ENCODE results near the gene BHLHE40.

- no peak for TF ChIP-seq REST (IDR thresholded peaks at IDR 0.05)
- TF ChIP-seq RAD21 (conservative IDR thresholded peaks at IDR 0.05 in 1 of 2, IDR thresholded peaks at IDR 0.05 in 1 of 2) = no peak
- no peak for TF ChIP-seq POLR2A (IDR thresholded peaks at IDR 0.05; ENCODE audit: low read length)
- no peak for TF ChIP-seq CTCF (IDR thresholded peaks at IDR 0.05)
- TF ChIP-seq HMGXB4 (CRISPR knock-in tag; IDR thresholded peaks at IDR 0.05; ENCODE audit: borderline replicate concordance) = no peak
- TF ChIP-seq ELK1 (IDR thresholded peaks at IDR 0.05; ENCODE audit: low read depth, low read length) = no peak
- no peak for TF ChIP-seq SMC3 (IDR thresholded peaks at IDR 0.05)
- TF ChIP-seq E2F6 (IDR thresholded peaks at IDR 0.05; ENCODE audit: borderline replicate concordance, low read depth) = no peak
- TF ChIP-seq BHLHE40 (IDR thresholded peaks at IDR 0.05; ENCODE audit: low read depth, low read length) = no peak
- no peak for TF ChIP-seq POLR2AphosphoS2 (conservative IDR thresholded peaks at IDR 0.05; ENCODE audit: low read length)
- TF ChIP-seq USF2 (IDR thresholded peaks at IDR 0.05) = no peak
Observed at GRCh38 chr3:5002174-5002870, 23.1 kb downstream of the BHLHE40 start.
